HG03095 (cell line): ENCODE measurements around the gene SLC25A33.
"Not testable (repeated sequence)": the region's sequence is repeated elsewhere in the genome, so short reads cannot be mapped to it uniquely, and the experiment has no call there.

Source experiments
- ATAC-seq: cut with Tn5 transposase; IDR thresholded peaks from one replicate; pipeline ENCODE4 v1.9.1; 2021; ENCODE audit warnings: moderate library complexity; ENCODE audit not compliant: unreplicated experiment

Gene SLC25A33

DNA sequence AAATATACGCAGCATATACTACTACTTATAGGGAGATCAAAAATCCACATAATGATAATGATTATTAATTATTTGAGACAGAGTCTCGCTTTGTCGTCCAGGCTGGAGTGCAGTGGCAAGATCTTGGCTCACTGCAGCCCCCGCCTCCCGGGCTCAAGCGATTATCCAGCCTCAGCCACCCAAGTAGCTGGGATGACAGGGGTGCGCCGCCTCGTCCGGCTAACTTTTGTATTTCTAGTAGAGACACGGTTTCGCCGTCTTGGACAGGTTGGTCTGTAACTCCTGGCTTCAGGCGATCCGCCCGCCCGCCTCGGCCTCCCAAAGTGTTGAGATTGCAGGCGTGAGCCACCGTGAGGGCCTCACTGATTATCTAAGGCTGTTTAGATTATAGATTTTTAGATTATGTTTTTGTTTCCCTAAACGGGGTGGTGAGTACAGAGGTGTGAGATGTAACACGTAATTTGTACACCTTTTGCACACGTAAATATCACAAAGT lies 548 bp upstream of the SLC25A33 start:
- no peak for ATAC-seq

DNA sequence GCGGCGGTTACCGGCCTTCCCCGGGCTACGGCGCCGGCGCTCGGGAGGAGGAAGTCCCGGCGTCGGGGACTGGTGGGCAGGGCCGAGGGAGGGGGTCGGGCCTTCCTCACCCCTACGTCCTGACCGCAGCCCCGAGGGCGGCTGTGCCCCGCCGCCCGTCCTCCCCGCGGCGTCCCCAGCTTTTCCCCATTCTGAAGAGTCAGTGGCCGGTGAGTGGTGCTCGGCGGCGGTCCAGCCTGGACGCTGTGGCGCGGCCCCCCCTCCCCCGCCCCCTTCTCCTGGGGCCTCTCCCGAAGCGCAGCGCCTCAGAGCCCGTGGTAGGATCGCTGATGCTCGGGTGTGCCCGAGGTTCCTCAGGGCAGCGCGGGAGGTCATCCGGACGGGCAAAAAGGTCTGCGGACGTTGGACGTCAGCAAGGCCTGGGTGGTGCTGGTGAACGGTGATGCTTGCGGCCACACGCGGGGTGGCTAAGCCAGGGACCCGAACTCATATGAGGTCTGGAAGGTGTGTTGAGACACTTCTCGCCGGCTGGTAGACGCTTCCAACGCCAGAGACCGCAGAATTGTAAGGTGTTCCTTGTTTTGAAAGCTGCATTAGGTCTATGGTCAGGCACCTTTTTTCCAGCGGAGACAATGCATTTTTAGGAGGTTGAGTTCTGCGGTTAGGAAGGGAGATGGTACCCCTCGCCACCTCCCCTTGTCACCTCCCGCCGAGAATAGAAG lies 725 bp downstream of the SLC25A33 start:
- peak; percentile 33 for ATAC-seq

DNA sequence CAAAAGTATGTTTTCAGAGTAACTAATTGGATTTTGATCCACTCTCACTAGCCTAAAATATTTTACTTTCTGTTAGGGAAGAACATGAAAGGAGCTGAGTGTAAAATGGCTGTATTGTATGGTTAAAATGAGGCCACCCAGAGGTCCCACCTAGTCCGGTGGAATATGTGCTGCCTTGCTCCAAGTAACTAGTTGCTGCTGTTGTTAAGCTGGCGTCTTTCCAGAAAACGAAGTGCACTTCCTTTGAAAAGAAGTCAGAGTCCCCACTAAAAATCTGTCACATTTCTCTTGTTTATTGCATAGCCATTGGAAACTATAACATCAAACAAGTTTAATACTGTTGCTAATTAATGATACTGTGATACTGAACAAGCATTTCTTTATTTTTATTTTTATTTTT lies 3.2 kb downstream of the SLC25A33 start:
- no peak for ATAC-seq

DNA sequence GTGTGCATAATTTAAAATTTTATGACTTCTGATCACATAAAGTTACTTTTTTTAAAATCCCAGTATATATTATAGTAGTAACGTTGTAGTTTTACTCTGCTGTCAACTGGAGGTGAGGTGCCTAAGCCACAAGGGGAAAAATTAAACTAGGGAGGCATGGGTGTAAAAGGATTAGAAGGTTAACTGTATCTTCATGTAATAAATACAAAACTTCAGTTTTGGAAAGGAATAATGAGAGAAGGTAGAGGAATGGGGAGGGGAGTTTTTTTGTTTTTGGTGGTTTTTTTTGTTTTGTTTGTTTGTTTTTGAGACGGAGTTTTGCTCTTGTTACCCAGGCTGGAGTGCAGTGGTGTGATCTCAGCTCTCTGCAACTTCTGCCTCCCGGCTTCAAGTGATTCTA lies 5.7 kb downstream of the SLC25A33 start:
- ATAC-seq, result no peak

DNA sequence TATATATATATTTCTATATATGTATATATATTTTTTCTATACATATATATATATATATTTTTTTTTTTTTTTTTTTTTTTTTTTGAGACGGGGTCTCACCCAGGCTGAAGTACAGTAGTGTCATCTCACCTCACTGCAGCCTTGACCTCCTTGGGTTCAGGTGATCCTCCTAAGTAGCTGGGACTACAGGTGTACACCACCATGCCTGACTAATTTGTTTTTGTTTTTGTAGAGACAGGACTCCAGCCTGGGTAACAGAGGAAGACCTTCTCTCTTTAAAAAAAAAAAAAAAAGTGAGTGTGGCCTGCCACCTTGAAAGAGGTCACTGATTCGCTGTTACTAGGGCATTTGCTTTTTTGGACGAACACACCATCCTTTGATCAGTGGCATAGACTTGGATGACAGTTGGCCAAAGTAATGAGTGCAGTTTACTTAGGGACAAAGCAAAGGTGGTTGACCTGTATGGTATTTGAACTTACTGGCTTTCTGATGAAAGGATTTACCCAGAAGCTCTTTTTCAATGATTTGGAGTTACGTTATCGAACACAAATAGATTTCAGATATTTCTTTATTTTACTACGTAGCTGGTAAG lies 10.8 kb downstream of the SLC25A33 start:
- ATAC-seq, result no peak

DNA sequence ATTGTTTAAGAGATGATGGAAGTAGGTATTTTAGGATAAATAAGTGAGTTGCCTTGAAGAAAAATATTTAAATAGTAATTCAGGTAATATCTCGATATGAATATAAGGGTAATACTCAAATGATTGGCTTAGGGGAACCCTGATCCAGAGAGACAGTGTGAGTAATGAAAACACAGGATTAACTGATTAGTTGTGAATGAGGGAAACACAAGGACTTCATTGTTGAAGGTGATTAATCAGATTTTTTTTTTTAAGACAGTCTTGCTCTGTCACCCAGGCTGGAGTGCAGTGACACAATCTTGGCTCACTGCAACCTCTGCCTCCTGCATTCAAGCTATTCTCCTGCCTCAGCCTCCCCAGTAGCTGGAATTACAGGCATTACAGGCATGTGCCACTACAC lies 12.7 kb downstream of the SLC25A33 start:
- ATAC-seq, result no peak

DNA sequence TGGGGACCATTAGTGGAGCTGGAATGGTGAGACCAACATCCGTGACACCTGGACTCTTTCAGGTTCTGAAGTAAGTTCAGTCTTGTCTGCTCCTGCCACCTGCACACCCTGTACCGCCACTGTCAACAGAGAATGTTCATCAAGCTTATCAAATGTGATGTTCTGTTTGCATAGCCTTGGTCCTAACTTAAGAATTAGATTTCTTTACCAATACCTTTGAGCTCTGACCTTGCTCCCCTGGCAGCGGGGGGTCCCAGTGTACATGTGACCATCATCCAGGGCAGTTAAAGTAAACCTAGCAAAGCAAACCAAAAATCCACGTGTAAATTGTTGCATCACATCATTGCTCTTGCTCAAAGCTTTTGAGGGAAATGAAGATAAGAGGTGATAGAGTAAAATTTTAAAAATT lies 14.5 kb downstream of the SLC25A33 start:
- ATAC-seq, result no peak

DNA sequence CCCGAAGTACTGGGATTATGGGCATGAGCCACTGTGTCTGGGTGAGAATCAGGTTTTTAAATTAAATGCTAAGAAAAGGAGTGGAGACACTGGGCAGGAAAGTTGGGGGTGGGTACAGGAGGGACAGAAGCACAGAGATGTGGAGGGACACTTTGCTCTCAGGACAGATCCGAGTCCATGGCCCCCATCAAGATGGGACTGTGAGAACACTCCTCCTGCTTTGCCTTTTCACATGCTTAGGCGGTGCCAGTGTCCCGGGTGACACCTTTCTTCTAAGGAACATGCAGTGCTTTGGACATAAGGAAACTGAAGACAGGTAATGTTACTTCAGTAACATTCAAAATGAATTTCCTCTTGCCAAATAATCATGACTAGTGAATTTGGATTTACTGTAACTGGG lies 16.7 kb downstream of the SLC25A33 start:
- no peak for ATAC-seq

DNA sequence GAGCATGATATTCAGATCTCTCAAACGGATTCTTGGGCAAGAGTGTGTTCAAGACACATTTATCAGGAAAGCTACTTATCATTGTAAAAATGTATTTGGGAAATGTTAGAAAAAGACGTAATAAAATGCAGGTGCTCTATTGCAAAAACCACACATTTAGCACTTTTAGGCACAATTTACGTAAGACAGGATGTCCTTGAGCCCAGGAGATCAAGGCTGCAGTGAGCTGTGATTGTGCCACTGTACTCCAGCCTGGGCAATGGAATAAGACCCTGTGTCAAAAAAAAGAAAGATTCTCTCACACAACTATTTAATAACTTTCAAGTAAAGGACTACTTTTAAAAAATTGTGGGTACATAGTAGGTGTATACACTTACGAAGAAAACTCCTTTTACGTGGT lies 18.4 kb downstream of the SLC25A33 start:
- ATAC-seq, result no peak

DNA sequence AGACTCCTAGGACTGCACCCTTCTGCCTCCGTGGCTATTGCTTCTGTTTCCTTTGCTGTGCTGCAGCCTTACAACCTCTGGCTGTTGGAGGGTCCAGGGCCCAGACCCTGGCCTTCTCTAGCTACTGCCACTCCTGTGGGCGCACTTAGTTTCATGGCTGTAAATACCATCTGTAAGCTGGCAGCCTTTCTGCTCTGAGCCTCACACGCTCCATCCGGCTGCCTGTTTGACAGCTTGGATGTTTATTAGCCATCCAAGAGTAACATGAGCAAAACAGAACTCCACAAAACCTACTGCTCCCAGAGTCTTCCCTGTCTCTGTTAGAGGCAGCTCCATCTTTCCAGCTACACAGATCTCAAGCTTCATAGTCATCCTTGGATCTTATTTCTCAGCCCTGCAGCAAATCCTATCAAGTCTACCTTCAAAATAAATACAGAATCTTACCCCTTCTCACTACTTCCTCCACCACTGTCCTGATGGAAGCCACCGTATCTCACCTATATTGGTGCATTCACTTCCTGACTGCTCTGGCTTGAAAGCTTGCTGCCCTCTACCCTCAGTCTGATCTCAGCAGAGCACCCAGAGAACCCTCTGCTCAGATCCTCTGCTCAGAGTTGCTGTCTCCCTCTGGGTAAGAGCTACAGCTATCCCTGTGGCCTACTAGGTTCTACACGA lies 19.1 kb downstream of the SLC25A33 start:
- no peak for ATAC-seq

DNA sequence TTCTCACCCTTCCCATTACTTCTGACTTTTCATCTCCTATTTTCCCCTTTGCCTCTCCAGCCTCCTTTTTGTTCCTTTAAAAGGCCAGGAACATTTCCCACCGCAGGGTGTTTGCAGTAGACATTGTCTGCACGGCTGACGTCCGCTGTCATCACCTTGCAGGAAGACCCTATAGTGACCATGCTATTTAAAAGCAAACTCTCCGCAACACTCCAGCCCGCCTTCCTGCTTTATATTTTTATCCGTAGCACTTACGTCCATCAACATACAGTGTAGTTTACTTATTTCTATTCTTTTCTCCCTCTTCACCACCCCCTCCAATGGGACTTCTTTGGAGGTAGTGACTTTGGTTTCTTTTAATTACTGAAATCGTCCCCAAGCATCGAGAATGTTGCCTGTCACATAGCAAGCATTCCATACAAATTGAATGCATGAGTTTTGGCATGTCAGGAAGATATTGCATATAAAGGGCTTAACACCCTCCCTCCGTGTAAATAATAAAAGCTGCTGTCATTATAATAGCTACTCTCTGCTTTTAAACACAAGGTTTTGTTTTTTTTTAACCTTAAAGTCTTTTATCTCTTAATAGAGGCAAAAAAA lies 19.8 kb downstream of the SLC25A33 start:
- no peak for ATAC-seq

DNA sequence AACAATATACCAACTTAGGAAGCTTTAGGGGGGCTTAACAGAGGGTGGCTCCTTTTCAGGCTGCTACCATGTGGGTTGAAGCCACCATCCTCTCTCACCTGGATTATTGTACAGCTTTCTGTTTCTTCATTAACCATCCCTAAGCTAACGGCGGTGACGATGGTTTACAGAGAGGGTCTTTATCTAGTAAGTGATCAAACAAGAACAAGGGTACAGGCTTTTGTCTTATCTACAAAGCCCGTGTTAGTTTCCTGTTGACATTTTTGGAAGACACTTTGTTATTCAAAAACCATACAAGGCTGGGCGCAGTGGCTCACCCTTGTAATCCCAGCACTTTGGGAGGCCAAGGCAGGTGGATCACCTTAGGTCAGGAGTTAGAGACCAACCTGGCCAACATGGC lies 20.4 kb downstream of the SLC25A33 start:
- no peak for ATAC-seq

DNA sequence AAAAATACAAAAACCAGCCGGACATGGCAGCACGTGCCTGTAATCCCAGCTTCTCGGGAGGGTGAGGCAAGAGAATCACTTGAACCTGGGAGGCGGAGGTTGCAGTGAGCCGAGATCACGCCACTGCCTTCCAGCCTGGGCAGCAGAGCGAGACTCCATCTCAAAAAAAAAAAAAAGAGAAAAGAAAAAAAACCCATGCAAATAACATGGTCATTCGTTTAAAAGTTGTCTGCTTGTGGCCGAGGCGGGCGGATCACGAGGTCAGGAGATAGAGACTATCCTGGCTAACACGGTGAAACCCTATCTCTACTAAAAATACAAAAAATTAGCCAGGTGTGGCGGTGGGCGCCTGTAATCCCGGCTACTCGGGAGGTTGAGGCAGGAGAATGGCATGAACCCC lies 20.8 kb downstream of the SLC25A33 start:
- not testable (repeated sequence) for ATAC-seq

DNA sequence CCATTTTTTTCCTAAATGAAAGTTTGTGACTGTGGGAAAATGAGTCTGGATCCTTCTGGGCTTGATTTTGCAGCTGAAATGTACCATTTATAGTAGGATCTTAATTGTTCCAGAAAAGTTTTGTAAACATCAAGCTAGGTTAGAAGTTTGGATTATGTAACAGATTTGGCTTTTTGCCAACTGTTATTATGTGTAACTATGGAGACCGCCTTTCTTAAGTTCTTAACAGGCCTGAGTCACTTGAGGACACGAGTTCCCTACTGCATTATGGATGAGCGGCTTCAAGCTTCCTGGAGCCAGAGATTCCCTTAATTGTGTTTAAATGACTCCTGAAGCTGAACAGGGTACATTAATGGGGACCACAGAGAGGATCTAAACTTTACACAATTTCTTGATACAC lies 22.2 kb downstream of the SLC25A33 start:
- no peak for ATAC-seq

DNA sequence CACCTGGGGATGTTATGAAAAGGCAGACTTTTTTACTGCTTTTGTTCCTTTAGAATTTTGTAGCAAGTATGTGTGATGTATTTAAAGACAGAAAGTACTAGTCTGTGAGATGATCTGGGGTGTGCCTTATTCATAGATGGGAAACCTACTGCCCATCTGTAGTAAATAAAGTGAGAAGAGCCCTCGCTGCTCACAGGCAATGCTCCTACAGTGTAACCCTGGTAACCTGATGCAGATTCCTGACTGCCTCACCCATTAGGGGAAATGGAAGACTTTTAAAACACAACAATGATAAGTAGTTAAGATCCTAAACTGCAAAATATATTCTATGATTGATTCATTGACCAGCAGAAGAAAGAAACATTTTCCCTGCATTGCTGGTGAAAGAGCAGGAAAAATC lies 30.0 kb downstream of the SLC25A33 start:
- no peak for ATAC-seq

DNA sequence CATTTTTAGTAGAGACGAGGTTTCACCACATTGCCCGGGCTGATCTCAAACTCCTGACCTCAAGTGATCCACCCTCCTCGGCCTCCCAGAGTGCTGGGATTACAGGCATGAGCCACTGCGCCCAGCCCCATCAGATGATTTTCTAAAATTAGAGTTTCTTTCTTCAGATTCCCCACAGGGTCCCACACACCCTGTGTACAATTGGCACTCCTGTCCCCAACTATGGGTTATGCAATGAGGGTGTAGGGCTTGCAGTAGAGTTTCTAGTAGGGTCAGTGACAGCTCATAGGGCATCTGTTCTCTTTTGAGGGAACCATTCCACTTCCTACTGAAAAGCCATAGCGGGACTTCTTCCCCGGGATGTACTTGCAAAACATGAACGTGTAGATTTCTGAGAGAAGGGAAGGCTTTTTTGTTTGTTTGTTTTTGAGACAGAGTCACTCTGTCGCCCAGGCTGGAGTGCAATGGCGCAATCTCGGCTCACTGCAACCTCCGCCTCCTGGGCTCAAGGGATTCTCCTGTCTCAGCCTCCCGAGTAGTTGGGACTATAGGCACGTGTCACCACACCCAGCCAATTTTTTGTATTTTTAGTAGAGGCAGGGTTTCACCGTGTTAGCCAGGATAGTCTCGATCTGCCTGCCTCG lies 31.7 kb downstream of the SLC25A33 start:
- ATAC-seq, result not testable (repeated sequence)

DNA sequence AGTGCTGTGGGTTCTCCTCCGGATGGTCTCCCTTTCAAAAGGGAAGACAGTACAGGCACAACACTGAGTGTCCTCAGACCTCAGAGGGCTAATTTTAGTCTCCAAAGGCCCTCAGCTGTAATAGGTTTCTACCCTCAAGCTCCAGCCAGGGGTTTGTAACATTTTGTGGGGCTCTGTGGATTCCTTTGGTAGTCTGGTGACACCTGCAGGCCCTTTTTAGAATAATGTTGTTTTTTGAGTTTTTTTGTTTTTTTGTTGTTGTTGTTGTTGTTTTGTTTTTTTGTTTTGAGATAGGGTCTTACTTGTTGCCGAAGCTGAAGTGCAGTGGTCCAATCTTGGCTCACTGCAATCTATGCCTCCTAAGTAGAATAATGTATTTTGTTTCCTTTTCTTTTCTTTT lies 34.5 kb downstream of the SLC25A33 start:
- no peak for ATAC-seq

DNA sequence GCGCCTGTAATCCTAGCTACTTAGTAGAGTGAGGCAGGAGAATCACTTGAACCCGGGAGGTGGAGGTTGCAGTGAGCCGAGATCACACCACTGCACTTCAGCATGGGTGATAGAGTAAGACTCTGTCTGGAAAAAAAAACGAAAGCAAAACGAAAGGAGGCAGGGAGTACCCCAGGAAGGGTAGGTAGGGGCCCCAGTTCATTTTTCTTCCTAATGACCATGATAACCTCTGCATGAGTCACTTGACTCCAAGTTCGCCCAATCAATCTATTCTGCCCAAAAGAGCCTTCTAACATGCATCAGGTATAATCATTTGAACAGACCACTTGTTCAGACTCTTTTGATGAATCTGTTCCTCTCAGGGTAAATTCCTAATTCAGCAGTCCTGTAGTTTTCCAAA lies 36.2 kb downstream of the SLC25A33 start:
- ATAC-seq, result no peak

DNA sequence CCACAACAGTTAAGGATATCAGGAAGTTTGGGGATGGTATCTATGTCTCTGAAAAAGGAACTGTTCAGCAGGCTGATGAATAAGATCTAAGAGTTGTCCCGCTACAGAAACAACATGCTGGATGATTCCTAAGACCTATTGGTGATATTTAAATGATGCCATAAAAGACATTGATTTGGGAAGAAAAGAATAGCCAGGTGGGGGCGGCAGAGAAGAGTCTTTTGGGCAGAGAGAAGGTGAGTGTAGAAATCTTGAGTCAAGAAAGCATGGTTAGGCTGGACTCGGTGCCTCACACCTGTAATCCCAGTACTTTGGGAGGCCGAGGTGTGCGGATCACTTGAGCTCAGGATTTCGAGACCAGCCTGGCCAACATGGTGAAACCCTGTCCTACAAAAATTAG lies 37.6 kb downstream of the SLC25A33 start:
- no peak for ATAC-seq

DNA sequence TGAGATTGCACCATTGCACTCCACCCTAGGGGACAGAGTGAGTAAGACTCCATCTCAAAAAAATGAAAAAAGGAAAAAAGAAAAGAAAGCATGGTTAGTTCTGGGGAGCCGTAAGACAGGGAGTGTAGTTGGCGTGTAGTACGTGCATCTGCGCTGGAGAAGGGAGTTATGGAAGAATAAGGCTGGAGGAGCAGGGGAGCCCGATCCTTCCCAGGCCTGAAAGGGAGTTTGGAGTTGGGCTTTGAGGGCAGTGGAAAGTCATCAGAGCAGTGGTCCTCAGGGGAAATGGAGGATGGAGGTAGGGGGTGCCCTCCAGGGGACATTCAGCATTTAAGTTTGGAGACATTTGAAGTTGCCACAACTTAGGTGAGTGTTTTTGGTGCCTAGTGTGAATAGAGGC lies 38.2 kb downstream of the SLC25A33 start:
- ATAC-seq, result no peak

DNA sequence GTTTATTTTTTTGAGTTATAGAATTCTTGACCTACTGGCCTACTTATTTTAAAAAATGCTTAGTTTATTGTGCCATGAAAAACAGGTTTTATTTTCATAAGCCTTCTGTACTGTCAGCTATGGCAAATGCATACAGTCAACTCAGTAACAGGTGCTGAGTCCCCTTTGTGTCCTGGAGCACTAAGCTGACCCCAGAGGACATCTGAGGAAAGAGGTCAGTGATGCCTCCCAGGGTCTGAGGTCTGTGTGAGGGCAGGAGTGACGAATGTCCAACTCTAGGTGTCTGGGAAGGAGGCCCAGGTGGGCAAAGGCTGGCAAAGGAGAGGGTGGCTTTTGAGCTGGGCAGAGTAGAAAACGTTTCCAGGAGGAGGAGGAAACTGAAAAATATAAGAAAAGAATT lies 41.7 kb downstream of the SLC25A33 start:
- no peak for ATAC-seq
